ENCODE measurements around the gene CLTCL1.
"Not testable (repeated sequence)": the region's sequence is repeated elsewhere in the genome, so short reads cannot be mapped to it uniquely, and the experiment has no call there.

CLTCL1 gene

GRCh38 chr22:19207884-19208283 lies 83.6 kb downstream of the CLTCL1 start:
- no peak for TF ChIP-seq CTCF (conservative IDR thresholded peaks at IDR 0.05; ENCODE audit: low read depth, low read length)
- DNase-seq (ENCODE audit: low read depth): no peak
- H3K4me3 ChIP-seq (ENCODE audit: low read length): no peak overlapping the region

- no peak for TF ChIP-seq CTCF (conservative IDR thresholded peaks at IDR 0.05; ENCODE audit: low read depth, low read length)
- H3K4me3 ChIP-seq (ENCODE audit: low read length): no peak overlapping the region
- no peak for DNase-seq (ENCODE audit: low read depth)
Observed at GRCh38 chr22:19207401-19207808, 84.1 kb downstream of the CLTCL1 start.

GRCh38 chr22:19206287-19206686 lies 85.2 kb downstream of the CLTCL1 start:
- TF ChIP-seq CTCF (conservative IDR thresholded peaks at IDR 0.05; ENCODE audit: low read depth, low read length): no peak
- H3K4me3 ChIP-seq (ENCODE audit: low read length): no peak overlapping the region
- DNase-seq (ENCODE audit: low read depth): no peak

GRCh38 chr22:19204640-19205039 lies 86.9 kb downstream of the CLTCL1 start:
- no peak for DNase-seq (ENCODE audit: low read depth)
- no peak for TF ChIP-seq CTCF (conservative IDR thresholded peaks at IDR 0.05; ENCODE audit: low read depth, low read length)
- H3K4me3 ChIP-seq (ENCODE audit: low read length): no peak overlapping the region

GRCh38 chr22:19203834-19204233 lies 87.7 kb downstream of the CLTCL1 start:
- no peak for DNase-seq (ENCODE audit: low read depth)
- no peak for TF ChIP-seq CTCF (conservative IDR thresholded peaks at IDR 0.05; ENCODE audit: low read depth, low read length)

GRCh38 chr22:19202799-19203186 lies 88.7 kb downstream of the CLTCL1 start:
- H3K4me3 ChIP-seq (ENCODE audit: low read length); DNase-seq (ENCODE audit: low read depth): not testable (repeated sequence)

More at GRCh38 chr22:19203834-19204233, 87.7 kb downstream of the CLTCL1 start:
- H3K4me3 ChIP-seq (ENCODE audit: low read length): no peak overlapping the region

- no peak for TF ChIP-seq CTCF (conservative IDR thresholded peaks at IDR 0.05; ENCODE audit: low read depth, low read length)
- no peak overlapping the region for H3K4me3 ChIP-seq (ENCODE audit: low read length)
- no peak for DNase-seq (ENCODE audit: low read depth)
Observed at GRCh38 chr22:19201869-19202798, 89.4 kb downstream of the CLTCL1 start.
